LNCaP clone FGC (cell line): ENCODE data around the gene UBE2G1.

Experiments used
- DNase-seq: peaks from one replicate; pipeline ENCODE4 v3.0.0-alpha.2; 2011; ENCODE audit warnings: low read depth
- H3K4me3 ChIP-seq: 2 replicates; pipeline ENCODE4 v1.5.1; 2011; ENCODE audit warnings: mild to moderate bottlenecking, low read depth, low read length, control low read depth
- TF ChIP-seq, protein P1 (sequence below): IDR thresholded peaks from 2 replicates; pipeline ENCODE4 v1.5.1; 2012; ENCODE audit warnings: mild to moderate bottlenecking; ENCODE audit not compliant: control insufficient read depth, insufficient read depth; ENCODE audit errors: extremely low read depth

UBE2G1 gene

GRCh38 chr17:4221899-4222659 lies 144.4 kb downstream of the UBE2G1 start:
- H3K4me3 ChIP-seq, result no peak overlapping the region
- TF ChIP-seq, protein P1, sequence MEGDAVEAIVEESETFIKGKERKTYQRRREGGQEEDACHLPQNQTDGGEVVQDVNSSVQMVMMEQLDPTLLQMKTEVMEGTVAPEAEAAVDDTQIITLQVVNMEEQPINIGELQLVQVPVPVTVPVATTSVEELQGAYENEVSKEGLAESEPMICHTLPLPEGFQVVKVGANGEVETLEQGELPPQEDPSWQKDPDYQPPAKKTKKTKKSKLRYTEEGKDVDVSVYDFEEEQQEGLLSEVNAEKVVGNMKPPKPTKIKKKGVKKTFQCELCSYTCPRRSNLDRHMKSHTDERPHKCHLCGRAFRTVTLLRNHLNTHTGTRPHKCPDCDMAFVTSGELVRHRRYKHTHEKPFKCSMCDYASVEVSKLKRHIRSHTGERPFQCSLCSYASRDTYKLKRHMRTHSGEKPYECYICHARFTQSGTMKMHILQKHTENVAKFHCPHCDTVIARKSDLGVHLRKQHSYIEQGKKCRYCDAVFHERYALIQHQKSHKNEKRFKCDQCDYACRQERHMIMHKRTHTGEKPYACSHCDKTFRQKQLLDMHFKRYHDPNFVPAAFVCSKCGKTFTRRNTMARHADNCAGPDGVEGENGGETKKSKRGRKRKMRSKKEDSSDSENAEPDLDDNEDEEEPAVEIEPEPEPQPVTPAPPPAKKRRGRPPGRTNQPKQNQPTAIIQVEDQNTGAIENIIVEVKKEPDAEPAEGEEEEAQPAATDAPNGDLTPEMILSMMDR, result no peak
- no peak for DNase-seq

DNA sequence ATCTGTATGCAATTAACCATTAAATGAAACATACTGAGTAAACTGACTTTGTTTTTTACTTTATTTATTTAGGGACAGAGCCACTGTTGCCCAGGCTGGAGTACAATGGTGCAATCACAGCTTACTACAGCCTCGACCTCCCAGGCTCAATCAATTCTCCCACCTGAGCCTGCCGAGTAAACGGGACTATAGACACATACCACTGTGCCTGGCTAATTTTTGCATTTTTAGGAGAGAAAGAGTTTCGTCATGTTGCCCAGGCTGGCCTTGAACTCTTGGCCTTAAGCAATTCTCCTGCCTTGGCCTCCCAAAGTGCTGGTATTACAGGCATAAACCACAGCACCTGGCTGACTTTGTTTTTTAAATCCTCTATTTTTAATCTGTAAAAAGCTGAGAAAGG lies 145.3 kb downstream of the UBE2G1 start:
- no peak for DNase-seq
- H3K4me3 ChIP-seq, result no peak overlapping the region
- TF ChIP-seq, protein P1, result no peak

GRCh38 chr17:4220655-4221054 lies 145.8 kb downstream of the UBE2G1 start:
- TF ChIP-seq, protein P1, result no peak
- no peak overlapping the region for H3K4me3 ChIP-seq
- DNase-seq, result no peak
